SH-SY5Y (cell line): Measurements from ENCODE around the gene NMU.

Experiments
- GATA2 ChIP-seq: IDR thresholded peaks from 2 replicates; pipeline ENCODE4 v1.6.1; 2011; ENCODE audit warnings: mild to moderate bottlenecking, low read depth, low read length
- GATA3 ChIP-seq: IDR thresholded peaks from 2 replicates; pipeline ENCODE4 v1.6.1; 2011; ENCODE audit warnings: low read depth, mild to moderate bottlenecking, low read length, moderate library complexity

- TF ChIP-seq GATA2 (no peak), GATA3 (no peak)
Measured at GRCh38 chr4:55654131-55654530, 18.0 kb upstream of the NMU start.
